CD8-positive, alpha-beta memory T cell (primary cell): Measurements from ENCODE around the gene CLEC11A. TPM values are rescaled to one million over a fixed set of nuclear protein-coding genes. Genes with fewer than 3 reads are reported as not detected.

Experiments used
- CTCF ChIA-PET: fragments of 350-600 bp; sonication (Branson Sonifier 250); formaldehyde crosslinking; loops from one replicate; lab custom pipeline; 2021; ENCODE audit warnings: antibody characterized with exemption; lab: Charles Lee
- POLR2A ChIA-PET: fragments of 350-600 bp; sonication (Branson Sonifier 250); formaldehyde crosslinking; loops from one replicate; lab custom pipeline; 2021; ENCODE audit warnings: antibody characterized with exemption; lab: Charles Lee
- DNase-seq, 5 donors: peaks; one replicate each; pipeline versions ENCODE4 v3.0.0 to v3.0.0-alpha.2; 2020 to 2022; ENCODE audit warnings: mixed read lengths in 1 of 5
- H3K27ac ChIP-seq: one replicate; pipeline ENCODE4 v1.7.0; 2013; ENCODE audit warnings: low read depth, mild to moderate bottlenecking, low read length, moderate library complexity
- H3K27me3 ChIP-seq: 2 replicates; pipeline ENCODE4 v1.7.0; 2013; ENCODE audit warnings: low read length, mild to moderate bottlenecking; ENCODE audit not compliant: insufficient read depth, poor library complexity, severe bottlenecking
- H3K36me3 ChIP-seq: 2 replicates; pipeline ENCODE4 v1.7.0; 2013; ENCODE audit warnings: mild to moderate bottlenecking, low read length, moderate library complexity; ENCODE audit not compliant: insufficient read depth
- H3K4me1 ChIP-seq: 2 replicates; pipeline ENCODE4 v1.7.0; 2013; ENCODE audit warnings: mild to moderate bottlenecking, low read length, moderate library complexity; ENCODE audit not compliant: insufficient read depth
- H3K4me3 ChIP-seq: 2 replicates; pipeline ENCODE4 v1.7.0; 2013; ENCODE audit warnings: mild to moderate bottlenecking, low read length
- H3K9me3 ChIP-seq: 2 replicates; pipeline ENCODE4 v1.7.0; 2013; ENCODE audit warnings: mild to moderate bottlenecking, low read length
- H3K27ac Mint-ChIP-seq, 8 donors: one replicate each; pipeline ENCODE4 v1.8.0; 2020 to 2021; ENCODE audit warnings: mixed read lengths in 8 of 8, mild to moderate bottlenecking in 6 of 8, inconsistent platforms in 3 of 8, moderate library complexity in 3 of 8
- H3K27me3 Mint-ChIP-seq, 2 donors: one replicate each; pipeline ENCODE4 v1.8.0; 2020 to 2021; ENCODE audit warnings: mixed read lengths in 2 of 2, mild to moderate bottlenecking in 1 of 2, moderate library complexity in 1 of 2
- H3K36me3 Mint-ChIP-seq, 3 donors: one replicate each; pipeline ENCODE4 v1.8.0; 2020 to 2021; ENCODE audit warnings: mixed read lengths in 3 of 3, inconsistent platforms in 1 of 3, mild to moderate bottlenecking in 1 of 3
- H3K4me1 Mint-ChIP-seq, 3 donors: one replicate each; pipeline ENCODE4 v1.8.0; 2020 to 2021; ENCODE audit warnings: mixed read lengths in 3 of 3, inconsistent platforms in 1 of 3, mild to moderate bottlenecking in 1 of 3
- H3K4me3 Mint-ChIP-seq, 7 donors: one replicate each; pipeline ENCODE4 v1.8.0; 2020 to 2021; ENCODE audit warnings: mixed read lengths in 7 of 7, mild to moderate bottlenecking in 6 of 7, moderate library complexity in 4 of 7, inconsistent platforms in 2 of 7
- H3K9me3 Mint-ChIP-seq, 5 donors: one replicate each; pipeline ENCODE4 v1.8.0; 2020 to 2022; ENCODE audit warnings: mixed read lengths in 5 of 5, mild to moderate bottlenecking in 3 of 5, moderate library complexity in 2 of 5, inconsistent platforms in 1 of 5
- polyA plus RNA-seq: library from polyadenylated mRNA; unstranded; fragments of 300-500 nt; fragmentation: Illumina TruSeq; gene quantifications from one replicate; pipeline ENCODE4 v1.2.3, GENCODE V29; 2021
- total RNA-seq, 2 experiments: library from RNA; stranded (reverse); gene quantifications; one replicate each; pipeline ENCODE4 v1.2.3, GENCODE V29; 2021

Gene CLEC11A
- total and polyA plus RNA-seq, 3 experiments from 2014 or later, result 0.31 to 1.9 (median 0.53) TPM

DNA sequence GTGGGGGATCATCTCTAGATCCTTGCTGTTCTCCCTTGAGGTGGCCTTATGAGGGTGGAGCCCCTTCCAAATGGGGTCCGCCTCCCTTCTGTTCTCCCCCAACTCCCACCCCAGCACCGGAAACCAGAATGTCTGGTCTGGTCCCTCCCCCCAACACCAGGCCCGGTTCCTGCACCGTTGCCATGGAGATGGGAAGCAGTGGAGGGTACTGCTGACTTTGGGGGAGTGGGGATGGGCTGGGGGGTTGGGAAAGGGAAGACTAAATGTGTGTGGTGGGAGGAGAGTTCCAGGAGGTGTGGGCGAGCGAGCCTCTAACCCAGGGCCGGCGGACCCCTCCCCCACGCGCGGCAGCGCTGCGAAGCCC, 5.3 kb upstream of the CLEC11A start:
- DNase-seq, result no peak
- Histone ChIP-seq H3K27ac (no peak overlapping the region), H3K36me3 (no peaks in the 10 kb centered on the region), H3K9me3 (no peaks in the 10 kb centered on the region), H3K27me3 (peaks cover 7% of the 10 kb centered on the region), H3K4me3 (no peak overlapping the region), H3K4me1 (no peaks in the 10 kb centered on the region)
- peaks cover 0 to 5% (median 0%) of the 10 kb centered on the region in 3 donors for H3K36me3 Mint-ChIP-seq
- H3K27ac Mint-ChIP-seq, result no peak overlapping the region
- ChIA-PET CTCF (no interaction called here), POLR2A (no interaction called here)
- H3K9me3 Mint-ChIP-seq, result peaks cover 0 to 8% (median 2%) of the 10 kb centered on the region in 5 donors
- peaks cover 0 to 18% (median 7%) of the 10 kb centered on the region in 3 donors for H3K4me1 Mint-ChIP-seq
- H3K27me3 Mint-ChIP-seq, result peaks cover 40 to 75% of the 10 kb centered on the region in 2 donors
- H3K4me3 Mint-ChIP-seq, result peak overlapping the region in 2 of 7 donors; percentile 20 to 75

DNA sequence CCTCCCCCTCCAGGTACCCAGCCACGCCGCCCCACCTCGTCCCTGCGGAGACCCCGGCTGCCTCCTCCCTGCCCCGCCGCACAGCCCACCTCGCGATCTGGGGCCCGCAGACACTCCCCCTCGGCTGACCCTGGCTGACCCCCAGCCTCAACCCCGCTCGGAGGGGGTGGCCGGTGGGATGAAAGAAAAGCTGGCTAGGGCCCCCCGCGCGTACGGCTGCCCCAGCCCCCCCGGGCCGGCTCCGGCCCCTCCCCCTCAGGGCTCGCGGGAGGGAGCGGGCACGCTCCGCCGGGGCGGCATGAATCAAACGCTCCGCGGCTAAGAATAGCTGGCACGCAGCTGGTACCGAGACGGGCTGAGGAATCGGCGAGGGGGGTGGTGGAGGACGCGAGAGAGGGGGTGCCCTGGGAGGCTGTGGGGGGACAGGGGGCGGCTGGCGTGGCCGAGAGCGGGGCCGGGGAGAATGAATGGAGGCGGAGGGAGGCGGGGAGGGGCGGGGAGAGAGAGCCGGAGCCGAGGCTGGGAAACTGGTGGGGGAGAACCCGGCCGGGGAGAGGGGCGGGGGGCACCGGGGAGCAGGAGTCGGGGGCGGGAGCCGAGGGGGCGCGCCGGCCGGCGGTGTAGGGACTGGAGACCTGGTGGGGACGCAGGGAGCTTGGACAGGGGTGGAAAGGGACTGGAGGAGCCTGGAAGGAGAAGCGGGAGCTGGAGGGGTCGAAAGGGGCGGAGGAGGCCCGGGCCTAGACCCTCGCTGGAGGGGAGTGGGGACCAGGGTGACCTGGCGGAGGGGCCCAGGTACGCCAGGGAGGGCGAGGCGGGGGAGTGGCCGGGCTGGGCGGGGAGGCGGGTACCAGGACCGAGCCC, 4.7 kb upstream of the CLEC11A start:
- peak in 2 of 5 donors; percentile 31 to 42 for DNase-seq
- H3K27ac ChIP-seq, result no peak overlapping the region

GRCh38 chr19:50719119-50719435, 4.1 kb upstream of the CLEC11A start:
- H3K4me1 ChIP-seq, result no peaks in the 10 kb centered on the region
- DNase-seq, result peak in 1 of 5 donors; percentile 30
- H3K36me3 Mint-ChIP-seq, result peaks cover 0 to 7% (median 0%) of the 10 kb centered on the region in 3 donors
- no peak overlapping the region for H3K27ac Mint-ChIP-seq
- no peak overlapping the region for H3K27ac ChIP-seq
- H3K4me3 Mint-ChIP-seq, result no peak overlapping the region
- H3K4me3 ChIP-seq, result no peak overlapping the region
- H3K27me3 ChIP-seq, result peaks cover 15% of the 10 kb centered on the region
- POLR2A ChIA-PET, result no interaction called here
- H3K4me1 Mint-ChIP-seq, result peaks cover 0 to 21% (median 6%) of the 10 kb centered on the region in 3 donors
- H3K9me3 ChIP-seq, result no peaks in the 10 kb centered on the region
- H3K27me3 Mint-ChIP-seq, result peaks cover 43 to 75% of the 10 kb centered on the region in 2 donors
- peaks cover 0 to 11% (median 6%) of the 10 kb centered on the region in 5 donors for H3K9me3 Mint-ChIP-seq
- H3K36me3 ChIP-seq, result no peaks in the 10 kb centered on the region
- CTCF ChIA-PET, result no interaction called here

More for the DNA sequence above, 4.7 kb upstream of the CLEC11A start:
- H3K36me3 ChIP-seq, result no peaks in the 10 kb centered on the region
- no peak overlapping the region for H3K4me3 ChIP-seq
- peaks cover 10% of the 10 kb centered on the region for H3K27me3 ChIP-seq
- ChIA-PET CTCF (no interaction called here), POLR2A (no interaction called here)
- H3K9me3 ChIP-seq, result no peaks in the 10 kb centered on the region
- no peaks in the 10 kb centered on the region for H3K4me1 ChIP-seq
- H3K4me3 Mint-ChIP-seq, result peak overlapping the region in 1 of 7 donors; percentile 15
- no peak overlapping the region for H3K27ac Mint-ChIP-seq
- peaks cover 0 to 11% (median 6%) of the 10 kb centered on the region in 5 donors for H3K9me3 Mint-ChIP-seq
- peaks cover 0 to 7% (median 0%) of the 10 kb centered on the region in 3 donors for H3K36me3 Mint-ChIP-seq
- peaks cover 0 to 18% (median 4%) of the 10 kb centered on the region in 3 donors for H3K4me1 Mint-ChIP-seq
- peaks cover 42 to 75% of the 10 kb centered on the region in 2 donors for H3K27me3 Mint-ChIP-seq

DNA sequence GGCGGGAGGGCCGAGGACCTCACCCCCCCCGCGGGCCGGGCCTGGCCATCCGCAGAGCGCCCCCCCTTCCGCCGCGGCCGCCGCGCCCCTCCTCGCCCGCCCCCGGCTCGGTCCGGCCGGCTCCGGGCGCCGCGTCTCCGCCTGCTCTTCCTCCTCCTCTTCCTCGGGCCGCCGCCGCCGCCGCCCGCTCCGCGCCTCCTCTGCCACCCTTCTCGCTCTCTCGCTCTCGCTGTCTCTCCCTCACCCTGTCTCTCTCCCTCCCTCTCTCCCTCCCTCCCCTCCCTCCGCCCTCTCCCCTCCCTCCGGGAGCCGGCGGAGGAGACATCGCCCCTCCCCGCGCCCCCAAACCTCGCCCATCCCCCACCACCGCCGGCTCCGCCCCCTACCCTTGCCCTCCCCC, 3.6 kb upstream of the CLEC11A start, which contains the start of gene SHANK1:
Gene SHANK1, minus strand, starts transcription at position 237 of the 400 bp plus-strand sequence. CDS start 2,883 bp downstream, outside the sequence.
- Mint-ChIP-seq H3K4me1 (peaks cover 0 to 23% (median 6%) of the 10 kb centered on the region in 3 donors), H3K9me3 (peaks cover 0 to 11% (median 6%) of the 10 kb centered on the region in 5 donors), H3K27ac (no peak within 1 kb of the TSS), H3K36me3 (peaks cover 0 to 7% (median 0%) of the 10 kb centered on the region in 3 donors), H3K27me3 (peaks cover 45 to 75% of the 10 kb centered on the region in 2 donors), H3K4me3 (peak within 1 kb of the TSS in 5 of 7 donors; percentile 8 to 53 (median 27))
- no peak within 1 kb of the TSS for H3K27ac ChIP-seq
- H3K4me1 ChIP-seq, result no peaks in the 10 kb centered on the region
- no peaks in the 10 kb centered on the region for H3K9me3 ChIP-seq
- POLR2A ChIA-PET, result no interaction called here
- DNase-seq, result no peak
- CTCF ChIA-PET, result no interaction called here
- no peak within 1 kb of the TSS for H3K4me3 ChIP-seq
- no peaks in the 10 kb centered on the region for H3K36me3 ChIP-seq
- H3K27me3 ChIP-seq, result peaks cover 16% of the 10 kb centered on the region

GRCh38 chr19:50720181-50720920, 2.8 kb upstream of the CLEC11A start:
- Histone ChIP-seq H3K36me3 (no peaks in the 10 kb centered on the region), H3K27me3 (peaks cover 16% of the 10 kb centered on the region), H3K9me3 (no peaks in the 10 kb centered on the region), H3K4me3 (no peak overlapping the region), H3K27ac (no peak overlapping the region), H3K4me1 (peaks cover 1% of the 10 kb centered on the region)
- Mint-ChIP-seq H3K27ac (no peak overlapping the region), H3K27me3 (peaks cover 41 to 70% of the 10 kb centered on the region in 2 donors), H3K4me3 (peak overlapping the region in 5 of 7 donors; percentile 8 to 53 (median 27)), H3K9me3 (peaks cover 0 to 11% (median 6%) of the 10 kb centered on the region in 5 donors), H3K4me1 (peaks cover 0 to 28% (median 6%) of the 10 kb centered on the region in 3 donors), H3K36me3 (peaks cover 0 to 7% (median 0%) of the 10 kb centered on the region in 3 donors)
- CTCF ChIA-PET, result no interaction called here
- POLR2A ChIA-PET, result no interaction called here
- no peak for DNase-seq

GRCh38 chr19:50720921-50721381, 2.2 kb upstream of the CLEC11A start:
- no peaks in the 10 kb centered on the region for H3K9me3 ChIP-seq

DNA sequence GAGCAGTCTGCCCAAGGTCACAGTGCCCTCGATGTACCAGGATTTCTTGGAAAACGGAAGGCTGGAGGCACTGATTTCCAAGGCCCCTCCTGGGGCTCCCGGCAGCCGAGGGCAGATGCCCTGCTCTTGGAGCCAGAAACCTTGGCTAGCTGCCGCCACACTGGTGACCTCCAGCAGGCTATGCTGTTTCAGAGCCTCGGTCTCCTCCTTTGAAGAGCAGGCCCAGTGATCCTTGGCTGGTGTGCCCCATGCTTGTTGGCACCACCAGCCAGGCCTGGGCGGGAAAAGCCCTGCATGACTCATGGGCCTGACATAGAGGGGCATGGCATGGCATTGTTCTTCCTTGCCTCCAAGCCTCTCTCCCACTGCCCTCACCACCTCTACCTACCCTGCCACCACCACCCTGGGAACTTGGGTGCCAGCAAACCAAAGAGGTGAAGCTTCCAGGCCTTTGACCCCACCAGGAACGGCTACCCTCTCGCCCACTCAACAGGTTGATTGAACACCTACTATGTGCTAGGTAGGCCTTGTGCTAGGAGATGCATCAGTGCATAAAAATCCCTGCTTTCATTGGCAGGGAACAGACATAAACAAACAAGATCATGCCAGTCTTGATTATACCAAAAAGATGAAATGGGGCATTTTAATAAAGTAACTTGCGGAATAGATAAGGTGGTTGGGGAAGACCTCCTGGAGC, 1.6 kb upstream of the CLEC11A start:
- Histone ChIP-seq H3K4me1 (peaks cover 11% of the 10 kb centered on the region), H3K27ac (no peak overlapping the region), H3K36me3 (no peaks in the 10 kb centered on the region), H3K4me3 (no peak overlapping the region), H3K9me3 (no peaks in the 10 kb centered on the region), H3K27me3 (peaks cover 26% of the 10 kb centered on the region)
- Mint-ChIP-seq H3K4me3 (peak overlapping the region in 2 of 7 donors; percentile 5 to 75), H3K27ac (no peak overlapping the region), H3K27me3 (peaks cover 46 to 69% of the 10 kb centered on the region in 2 donors), H3K4me1 (peaks cover 0 to 38% (median 11%) of the 10 kb centered on the region in 3 donors), H3K9me3 (peaks cover 0 to 13% (median 6%) of the 10 kb centered on the region in 5 donors), H3K36me3 (peaks cover 0 to 7% (median 0%) of the 10 kb centered on the region in 3 donors)
- ChIA-PET POLR2A (no interaction called here), CTCF (no interaction called here)
- DNase-seq, result no peak

More at GRCh38 chr19:50720921-50721381, 2.2 kb upstream of the CLEC11A start:
- H3K27me3 ChIP-seq, result peaks cover 21% of the 10 kb centered on the region
- Mint-ChIP-seq H3K9me3 (peaks cover 0 to 12% (median 6%) of the 10 kb centered on the region in 5 donors), H3K4me1 (peaks cover 0 to 34% (median 9%) of the 10 kb centered on the region in 3 donors), H3K27me3 (peaks cover 43 to 70% of the 10 kb centered on the region in 2 donors), H3K36me3 (peaks cover 0 to 7% (median 0%) of the 10 kb centered on the region in 3 donors), H3K4me3 (peak overlapping the region in 3 of 7 donors; percentile 44 to 75 (median 53)), H3K27ac (no peak overlapping the region)
- H3K4me1 ChIP-seq, result peaks cover 7% of the 10 kb centered on the region
- peak in 1 of 5 donors; percentile 39 for DNase-seq
- POLR2A ChIA-PET, result no interaction called here
- CTCF ChIA-PET, result no interaction called here
- H3K4me3 ChIP-seq, result no peak overlapping the region
- no peaks in the 10 kb centered on the region for H3K36me3 ChIP-seq
- H3K27ac ChIP-seq, result no peak overlapping the region
